Hepatocyte (in vitro differentiated cells): ENCODE data around the gene APPL2.

Experiments used
- CTCF ChIP-seq: fragments of 200-600 bp; sonication (generic); IDR thresholded peaks from 2 replicates; pipeline ENCODE4 v1.5.1; 2016; ENCODE audit warnings: antibody characterized with exemption, mild to moderate bottlenecking; ENCODE audit not compliant: poor library complexity
- EZH2phosphoT487 ChIP-seq: fragments of 200-600 bp; sonication (generic); IDR thresholded peaks from one replicate; pipeline ENCODE4 v1.6.1; 2018; ENCODE audit warnings: antibody characterized with exemption, mild to moderate bottlenecking, low read depth, moderate library complexity; ENCODE audit not compliant: unreplicated experiment, severe bottlenecking

- TF ChIP-seq EZH2phosphoT487 (no peak), CTCF (no peak)
These were observed 668 bp downstream of the APPL2 start for GRCh38 chr12:105235281-105235731.
